Cardiac muscle cell (in vitro differentiated cells and primary cell): ENCODE data around the gene ARHGEF7. TPM values are rescaled to one million over a fixed set of nuclear protein-coding genes. Genes with fewer than 3 reads are reported as not detected.

Source experiments
- DNase-seq, 2 donors: peaks; one replicate each; pipeline versions ENCODE4 v3.0.0 to v3.0.0-alpha.2; 2010 to 2017; ENCODE audit warnings: low read depth in 1 of 2, low spot score in 1 of 2
- H3K27ac ChIP-seq: fragments of 200-600 bp; sonication (generic); 2 replicates; pipeline ENCODE4 v1.5.1; 2016
- H3K27me3 ChIP-seq: fragments of 200-600 bp; sonication (generic); 2 replicates; pipeline ENCODE4 v1.6.0; 2016; ENCODE audit warnings: control low read depth
- H3K36me3 ChIP-seq: fragments of 200-600 bp; sonication (generic); 2 replicates; pipeline ENCODE4 v1.5.1; 2016; ENCODE audit warnings: control low read depth
- H3K4me1 ChIP-seq: fragments of 200-600 bp; sonication (generic); 2 replicates; pipeline ENCODE4 v1.8.1; 2017; ENCODE audit warnings: low read depth, mild to moderate bottlenecking, mixed run types
- H3K4me3 ChIP-seq: fragments of 200-600 bp; sonication (generic); 2 replicates; pipeline ENCODE4 v1.5.1; 2016; ENCODE audit warnings: mild to moderate bottlenecking
- H3K9me3 ChIP-seq: fragments of 200-600 bp; sonication (generic); 2 replicates; pipeline ENCODE4 v1.5.1; 2017; ENCODE audit warnings: low read depth, mild to moderate bottlenecking, control low read depth
- CTCF ChIP-seq: IDR thresholded peaks from 2 replicates; pipeline ENCODE4 v1.5.1; 2012; ENCODE audit warnings: low read depth, mild to moderate bottlenecking, low read length
- polyA plus RNA-seq: library from polyadenylated mRNA; unstranded; fragments of >200 nt; fragmentation: Nextera tagmentation; extraction: Ambion mirVana; gene quantifications from 2 replicates; pipeline ENCODE4 v1.2.1, GENCODE V29; 2016
- total RNA-seq: library from RNA; depleted of rRNA; stranded (reverse); fragments of >200 nt; gene quantifications from 2 replicates; pipeline ENCODE4 v1.2.3, GENCODE V29; 2016

Gene ARHGEF7
- total and polyA plus RNA-seq, 2 experiments from 2014 or later = 20.4 to 32.3 TPM

- H3K4me3 ChIP-seq = no peak overlapping the region
- DNase-seq = no peak
- no peaks in the 10 kb centered on the region for H3K36me3 ChIP-seq
- no peaks in the 10 kb centered on the region for H3K9me3 ChIP-seq
- H3K27me3 ChIP-seq = no peaks in the 10 kb centered on the region
- TF ChIP-seq CTCF = no peak
- no peak overlapping the region for H3K27ac ChIP-seq
- H3K4me1 ChIP-seq = peaks cover 14% of the 10 kb centered on the region
Measured at GRCh38 chr13:111175372-111175771, 60.3 kb downstream of the ARHGEF7 start.

- Histone ChIP-seq H3K27me3 (no peaks in the 10 kb centered on the region), H3K36me3 (no peaks in the 10 kb centered on the region), H3K27ac (no peak overlapping the region), H3K4me1 (peaks cover 14% of the 10 kb centered on the region), H3K9me3 (no peaks in the 10 kb centered on the region), H3K4me3 (no peak overlapping the region)
- no peak for DNase-seq
- TF ChIP-seq CTCF = no peak
Measured at GRCh38 chr13:111175935-111176334, 60.8 kb downstream of the ARHGEF7 start.

- H3K9me3 ChIP-seq = no peaks in the 10 kb centered on the region
- H3K4me1 ChIP-seq = peaks cover 14% of the 10 kb centered on the region
- no peak overlapping the region for H3K27ac ChIP-seq
- H3K4me3 ChIP-seq = no peak overlapping the region
- TF ChIP-seq CTCF = no peak
- no peak for DNase-seq
- H3K36me3 ChIP-seq = no peaks in the 10 kb centered on the region
- H3K27me3 ChIP-seq = no peaks in the 10 kb centered on the region
Measured at GRCh38 chr13:111176421-111176820, 61.3 kb downstream of the ARHGEF7 start.

- Histone ChIP-seq H3K4me1 (peaks cover 14% of the 10 kb centered on the region), H3K36me3 (no peaks in the 10 kb centered on the region), H3K4me3 (no peak overlapping the region), H3K9me3 (no peaks in the 10 kb centered on the region), H3K27me3 (no peaks in the 10 kb centered on the region), H3K27ac (peak overlapping the region; percentile 65)
- DNase-seq = peak; percentile 19 to 84
- TF ChIP-seq CTCF = no peak
Measured at GRCh38 chr13:111177081-111177711, 62.1 kb downstream of the ARHGEF7 start.

GRCh38 chr13:111177921-111178320, 62.8 kb downstream of the ARHGEF7 start:
- H3K27ac ChIP-seq = peak overlapping the region; percentile 65
- TF ChIP-seq CTCF = no peak
- H3K4me1 ChIP-seq = peaks cover 14% of the 10 kb centered on the region
- no peaks in the 10 kb centered on the region for H3K36me3 ChIP-seq
- no peak overlapping the region for H3K4me3 ChIP-seq
- H3K9me3 ChIP-seq = no peaks in the 10 kb centered on the region
- DNase-seq = peak in 1 of 2 donors; percentile 22
- H3K27me3 ChIP-seq = no peaks in the 10 kb centered on the region
